ES-I3 (cell line): Measurements from ENCODE around the gene RRP1.
"Not testable (repeated sequence)": the region's sequence is repeated elsewhere in the genome, so short reads cannot be mapped to it uniquely, and the experiment has no call there.

ENCODE experiments used
- H3K36me3 ChIP-seq: 2 replicates; pipeline ENCODE4 v1.6.1; 2013; ENCODE audit warnings: mild to moderate bottlenecking, low read length, control low read depth, moderate library complexity; ENCODE audit not compliant: insufficient read depth
- H3K4me1 ChIP-seq: 2 replicates; pipeline ENCODE4 v1.6.1; 2013; ENCODE audit warnings: mild to moderate bottlenecking, control low read depth, low read length; ENCODE audit not compliant: insufficient read depth
- H3K9ac ChIP-seq: 2 replicates; pipeline ENCODE4 v1.6.1; 2013; ENCODE audit warnings: low read depth, mild to moderate bottlenecking, low read length, moderate library complexity
- H3K9me3 ChIP-seq: 2 replicates; pipeline ENCODE4 v1.6.1; 2013; ENCODE audit warnings: mild to moderate bottlenecking, low read length, moderate library complexity; ENCODE audit not compliant: control insufficient read depth, insufficient read depth

RRP1 gene

DNA sequence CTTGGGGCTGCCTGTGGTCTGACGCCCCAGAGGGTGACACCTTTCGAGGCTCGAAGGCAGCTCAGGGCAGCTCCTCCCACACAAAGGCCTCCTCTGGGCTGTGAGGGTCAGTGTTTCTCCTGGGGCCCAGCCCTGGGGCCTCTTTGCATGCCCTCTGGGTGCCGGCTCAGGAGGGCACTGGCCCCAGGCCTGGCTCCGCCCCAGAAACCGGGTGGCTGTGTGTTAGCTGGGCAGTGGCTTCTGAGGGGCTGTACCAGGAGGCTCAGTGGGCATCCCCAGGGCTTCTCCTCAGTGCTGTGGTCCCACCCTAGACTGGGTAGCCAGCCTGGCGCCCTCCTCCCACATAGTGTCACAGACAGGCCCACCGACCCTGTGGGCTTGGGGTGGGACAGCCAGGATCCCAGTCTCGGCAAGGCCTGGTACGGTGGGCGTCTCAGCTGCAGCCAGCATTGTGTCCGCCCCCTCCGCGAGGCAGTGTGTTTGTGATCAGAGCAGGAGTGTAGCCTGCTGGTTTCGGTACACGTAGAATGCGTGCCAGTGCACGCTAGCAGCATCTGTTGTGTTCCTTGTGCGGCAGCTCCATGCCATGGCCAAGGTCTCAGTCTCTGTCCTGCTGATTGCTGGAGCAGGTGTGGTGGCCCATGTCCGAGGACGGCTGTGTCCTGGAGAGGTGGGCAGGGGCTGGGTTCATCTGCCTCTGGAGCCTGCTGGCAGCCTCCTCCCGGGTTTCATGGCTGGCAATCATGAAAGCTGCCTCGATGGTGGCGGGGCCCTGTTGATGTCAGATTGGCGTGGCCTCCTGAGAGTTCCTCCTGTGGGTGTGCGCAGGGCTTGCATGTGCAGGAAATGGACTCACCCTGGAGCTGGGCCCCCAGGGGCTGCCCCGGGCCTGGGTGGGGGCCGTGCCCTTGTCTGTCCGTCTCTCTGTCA lies 28.0 kb downstream of the RRP1 start:
- no peaks in the 10 kb centered on the region; the same call in 1 of the 2 replicates for H3K9me3 ChIP-seq
- H3K36me3 ChIP-seq, result no peaks in the 10 kb centered on the region
- no peak overlapping the region for H3K9ac ChIP-seq
- H3K4me1 ChIP-seq, result peaks cover 8% of the 10 kb centered on the region; the same call in 1 of the 2 replicates

DNA sequence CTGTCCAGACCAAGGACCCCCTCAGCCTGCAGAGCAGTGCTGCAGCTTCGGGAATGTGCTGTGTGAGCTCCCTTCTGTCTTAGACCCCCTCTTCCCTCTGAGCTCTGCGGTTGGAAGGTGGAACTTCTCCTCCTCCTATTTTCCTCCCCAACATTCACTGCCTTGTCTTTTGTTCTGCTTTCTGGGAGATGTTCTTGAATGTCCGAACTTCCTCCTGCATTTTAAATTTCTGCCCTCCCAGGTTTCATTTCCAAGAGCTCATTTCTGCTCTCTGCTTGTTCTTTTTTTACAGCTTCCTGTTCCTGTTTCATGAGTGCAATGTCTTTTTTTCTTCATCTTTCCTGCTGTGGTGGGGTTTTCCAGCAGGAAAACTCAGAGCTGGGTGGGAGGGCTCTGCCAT lies 29.3 kb downstream of the RRP1 start:
- Histone ChIP-seq H3K9me3 (no peaks in the 10 kb centered on the region; the same call in 1 of the 2 replicates), H3K9ac (no peak overlapping the region), H3K36me3 (no peaks in the 10 kb centered on the region), H3K4me1 (peaks cover 8% of the 10 kb centered on the region; the same call in 1 of the 2 replicates)

DNA sequence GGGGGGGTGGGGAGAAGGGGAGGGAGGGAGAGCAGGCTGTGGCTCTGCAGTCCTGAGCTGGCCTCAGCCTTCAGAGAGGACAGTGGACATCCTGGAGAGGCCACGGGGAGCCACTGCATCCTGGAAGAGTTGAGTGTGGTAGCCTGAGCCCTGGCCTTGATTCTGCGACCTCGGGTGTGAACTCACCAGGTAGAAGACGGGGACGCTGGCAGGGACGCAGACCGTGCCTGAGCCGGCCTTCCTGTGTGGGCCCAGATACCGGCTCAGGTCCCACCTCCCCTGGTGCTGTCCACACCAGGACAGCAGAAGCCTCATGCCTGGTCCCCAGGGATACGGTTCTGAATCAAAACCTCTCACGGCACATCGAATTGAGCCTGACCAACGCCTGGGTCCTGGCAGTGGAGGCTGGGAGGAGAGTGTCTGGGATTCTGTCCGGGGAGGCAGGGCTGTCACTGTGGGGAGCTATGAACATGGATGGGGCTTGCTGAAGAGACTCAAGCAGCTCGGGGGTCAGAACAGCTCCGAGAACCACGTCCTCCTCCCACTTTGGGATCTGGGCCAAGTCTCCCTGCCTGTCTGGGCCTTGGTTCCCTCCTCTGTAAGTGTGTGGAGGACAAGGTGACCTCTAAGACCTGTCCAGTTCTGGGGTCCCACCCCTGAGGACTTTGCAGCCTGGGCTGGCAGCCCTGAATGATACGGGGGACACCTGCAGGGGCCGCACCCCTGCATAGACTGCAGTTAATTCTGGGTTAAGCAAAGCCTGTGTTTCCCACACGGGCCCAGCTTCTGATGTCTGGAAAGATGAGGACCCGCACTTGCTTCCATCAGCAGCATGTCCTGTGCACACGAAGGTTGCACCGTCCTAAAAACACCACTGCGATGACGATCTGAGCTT lies 30.4 kb downstream of the RRP1 start:
- Histone ChIP-seq H3K9me3 (no peaks in the 10 kb centered on the region; the same call in 1 of the 2 replicates), H3K9ac (no peak overlapping the region), H3K4me1 (peaks cover 2% of the 10 kb centered on the region; the same call in 1 of the 2 replicates), H3K36me3 (no peaks in the 10 kb centered on the region)

DNA sequence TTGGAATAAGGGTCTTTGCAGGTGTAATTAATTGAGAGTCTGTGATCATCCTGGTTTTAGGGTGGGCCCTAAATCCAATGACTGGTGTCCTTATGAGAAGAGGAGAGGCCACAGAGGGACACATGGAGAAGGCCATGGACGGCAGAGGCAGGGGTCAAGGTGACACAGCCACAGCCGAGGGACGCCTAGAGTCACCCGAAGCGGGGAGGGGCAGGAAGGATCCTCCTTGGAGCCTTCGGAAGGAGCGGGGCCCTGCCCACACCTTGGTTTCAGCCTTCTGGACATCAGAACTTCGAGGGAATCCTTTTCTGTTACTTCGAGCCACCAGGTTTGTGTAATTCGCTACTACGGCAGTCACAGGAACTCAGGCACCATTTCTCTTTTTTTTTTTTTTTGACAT lies 31.1 kb downstream of the RRP1 start:
- H3K9me3 ChIP-seq, result no peaks in the 10 kb centered on the region; the same call in 1 of the 2 replicates
- H3K9ac ChIP-seq, result no peak overlapping the region
- H3K4me1 ChIP-seq, result no peaks in the 10 kb centered on the region; the same call in 1 of the 2 replicates
- H3K36me3 ChIP-seq, result no peaks in the 10 kb centered on the region

DNA sequence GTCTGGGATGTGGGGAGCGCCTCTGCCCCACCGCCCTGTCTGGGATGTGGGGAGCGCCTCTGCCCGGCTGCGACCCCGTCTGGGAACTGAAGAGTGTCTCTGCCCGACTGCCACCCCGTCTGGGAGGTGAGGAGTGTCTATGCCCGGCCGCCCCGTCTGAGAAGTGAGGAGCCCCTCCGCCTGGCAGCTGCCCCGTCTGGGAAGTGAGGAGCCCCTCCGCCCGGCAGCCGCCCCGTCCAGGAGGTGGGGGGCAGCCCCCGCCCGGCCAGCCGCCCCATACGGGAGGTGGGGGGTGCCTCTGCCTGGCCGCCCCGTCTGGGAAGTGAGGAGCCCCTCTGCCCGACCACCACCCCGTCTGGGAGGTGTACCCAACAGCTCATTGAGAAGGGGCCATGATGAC lies 32.8 kb downstream of the RRP1 start:
- H3K9ac ChIP-seq, H3K4me1 ChIP-seq, H3K36me3 ChIP-seq, H3K9me3 ChIP-seq: not testable (repeated sequence)

DNA sequence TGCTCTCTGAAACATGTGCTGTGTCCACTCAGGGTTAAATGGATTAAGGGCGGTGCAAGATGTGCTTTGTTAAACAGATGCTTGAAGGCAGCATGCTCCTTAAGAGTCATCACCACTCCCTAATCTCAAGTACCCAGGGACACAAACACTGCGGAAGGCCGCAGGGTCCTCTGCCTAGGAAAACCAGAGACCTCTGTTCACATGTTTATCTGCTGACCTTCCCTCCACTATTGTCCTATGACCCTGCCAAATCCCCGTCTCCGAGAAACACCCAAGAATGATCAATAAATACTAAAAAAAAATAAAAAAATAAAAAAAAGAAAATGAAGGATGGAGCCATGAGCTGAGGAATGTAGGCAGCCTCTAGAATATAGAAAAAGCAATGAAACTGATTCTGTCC lies 33.4 kb downstream of the RRP1 start:
- not testable (repeated sequence) for H3K9me3 ChIP-seq, H3K4me1 ChIP-seq, H3K36me3 ChIP-seq, H3K9ac ChIP-seq

DNA sequence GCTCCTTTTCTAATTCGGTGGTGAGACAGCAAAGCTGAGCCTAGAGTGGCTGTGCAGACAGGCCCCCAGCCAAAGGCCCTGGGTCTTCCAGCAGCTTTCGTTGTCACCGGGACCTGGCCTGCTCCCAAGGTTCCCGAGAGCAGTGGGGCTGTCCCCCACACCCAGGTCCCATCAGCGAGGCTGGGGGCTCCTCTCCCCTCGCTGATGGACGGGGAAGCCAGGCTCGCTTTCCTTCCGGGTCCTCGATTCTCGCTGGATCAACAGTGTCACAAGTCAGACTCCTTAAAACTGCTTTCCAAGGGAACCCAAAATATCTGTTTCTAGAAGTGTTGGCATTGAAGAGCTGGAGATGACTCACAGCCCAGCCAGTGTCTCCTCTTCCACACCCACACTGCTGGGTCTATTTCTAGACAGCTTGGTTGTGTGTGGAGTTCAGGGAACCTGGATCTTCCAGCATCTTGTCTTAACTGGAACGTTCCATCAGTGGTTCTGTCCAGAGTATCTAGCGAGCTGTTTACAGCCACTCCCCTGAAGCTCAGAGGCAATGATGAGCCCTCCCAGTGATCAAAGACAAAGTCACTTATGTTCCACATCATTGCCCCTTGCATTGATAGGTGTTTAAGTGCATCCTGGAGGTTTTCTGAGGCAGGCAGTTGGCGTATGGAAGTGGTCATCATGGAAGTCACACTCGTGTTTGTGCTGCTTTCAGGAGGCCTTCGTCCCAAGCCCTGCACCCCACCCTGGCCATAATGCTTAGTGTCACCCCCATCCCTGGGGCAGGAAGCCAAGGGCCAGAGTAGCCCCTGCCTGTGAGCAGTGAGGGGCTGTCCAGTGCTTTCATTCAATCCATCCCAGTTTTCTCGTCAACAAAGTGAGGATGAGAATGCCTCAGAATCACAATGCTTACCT lies 35.2 kb downstream of the RRP1 start:
- Histone ChIP-seq H3K9me3 (no peaks in the 10 kb centered on the region), H3K36me3 (no peaks in the 10 kb centered on the region), H3K9ac (no peak overlapping the region), H3K4me1 (no peaks in the 10 kb centered on the region; the same call in 1 of the 2 replicates)

DNA sequence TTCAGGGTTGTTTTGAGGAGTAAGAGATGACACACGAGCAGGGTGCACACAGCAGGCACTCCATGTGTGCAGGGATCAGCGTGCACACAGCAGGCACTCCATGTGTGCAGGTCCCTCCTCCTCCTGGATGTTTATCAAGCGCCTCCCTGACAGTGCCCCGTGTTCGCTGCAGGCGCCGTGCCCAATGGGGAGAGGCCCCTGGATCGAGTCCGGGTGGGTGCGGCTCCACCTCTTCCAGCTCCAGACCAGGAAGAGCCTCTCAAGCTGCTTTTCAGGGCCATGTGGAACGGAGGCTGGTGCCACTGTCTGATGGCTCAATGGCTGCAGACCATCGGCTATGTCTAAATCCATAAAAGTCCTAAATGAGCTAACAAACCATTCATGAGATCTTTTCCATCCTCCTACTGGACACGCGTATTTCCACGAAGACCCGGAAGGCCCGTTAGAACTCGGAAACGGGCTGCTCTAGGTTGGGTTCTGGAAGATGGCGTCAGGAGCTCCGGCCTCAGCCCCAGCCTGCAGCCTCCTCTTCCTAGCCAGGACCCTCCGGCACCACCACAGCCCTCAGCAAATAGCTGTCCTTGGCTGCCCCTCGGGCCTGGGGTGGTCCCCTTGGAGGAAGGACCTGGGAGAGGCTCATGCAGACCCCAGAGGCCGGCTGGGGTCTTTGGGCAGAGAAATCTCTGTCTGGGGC lies 36.0 kb downstream of the RRP1 start:
- Histone ChIP-seq H3K4me1 (no peaks in the 10 kb centered on the region; the same call in 1 of the 2 replicates), H3K9me3 (no peaks in the 10 kb centered on the region), H3K36me3 (no peaks in the 10 kb centered on the region), H3K9ac (no peak overlapping the region)

DNA sequence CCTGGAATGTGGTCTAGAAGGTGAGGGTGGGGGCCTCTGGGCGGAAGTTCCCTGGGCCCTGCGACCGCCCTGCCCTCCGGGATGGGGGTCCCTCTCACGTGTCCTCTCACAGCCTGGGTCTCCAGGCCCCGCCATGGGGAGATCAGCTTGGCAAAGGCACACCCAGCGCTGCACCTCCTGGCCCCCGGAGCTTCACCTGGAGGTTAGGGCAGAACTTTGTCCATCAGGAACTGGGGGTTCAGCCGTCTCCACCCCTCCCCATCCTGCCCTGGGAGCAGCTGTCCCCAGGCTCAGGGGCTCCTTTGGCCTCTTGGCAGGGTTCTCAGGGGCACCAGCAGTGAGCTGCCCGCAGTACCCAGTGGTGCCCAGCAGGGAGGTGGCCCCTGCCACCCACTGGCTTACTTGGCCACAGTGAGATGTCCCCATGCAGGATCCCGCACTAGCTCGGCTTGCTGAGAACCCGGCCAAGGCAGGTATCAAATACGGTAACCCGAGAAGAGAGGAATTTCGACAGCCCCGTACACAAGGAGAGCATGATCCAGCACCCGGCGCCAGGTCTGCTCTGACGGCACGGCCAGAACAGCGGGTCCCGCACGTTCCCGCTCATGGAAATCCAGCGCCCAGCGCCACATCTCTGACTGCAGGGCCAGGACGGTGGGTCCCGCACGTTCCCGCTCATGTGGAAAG lies 36.7 kb downstream of the RRP1 start:
- H3K9ac ChIP-seq, result no peak overlapping the region
- H3K4me1 ChIP-seq, result no peaks in the 10 kb centered on the region; the same call in 1 of the 2 replicates

DNA sequence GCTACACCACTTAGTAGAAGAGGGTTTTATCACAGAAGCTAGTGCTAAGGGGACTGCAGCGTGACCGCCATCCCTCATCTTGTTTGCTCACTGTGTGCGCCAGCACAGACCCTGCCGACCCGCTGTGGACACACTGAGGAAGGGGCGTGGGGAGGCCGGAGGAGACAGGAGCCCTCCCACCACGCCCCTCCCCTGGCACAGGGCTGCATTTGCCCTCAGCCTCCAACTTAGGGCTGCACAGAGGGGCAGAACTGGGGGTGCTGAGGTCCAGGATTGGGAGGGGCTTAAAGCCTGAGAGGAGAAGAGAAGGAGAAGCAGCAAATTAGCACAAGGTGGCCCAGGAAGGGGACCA lies 37.2 kb downstream of the RRP1 start:
- Histone ChIP-seq H3K9me3 (no peaks in the 10 kb centered on the region), H3K9ac (no peak overlapping the region), H3K4me1 (no peaks in the 10 kb centered on the region; the same call in 1 of the 2 replicates), H3K36me3 (no peaks in the 10 kb centered on the region)

More for the DNA sequence above, 36.7 kb downstream of the RRP1 start:
- Histone ChIP-seq H3K36me3 (no peaks in the 10 kb centered on the region), H3K9me3 (no peaks in the 10 kb centered on the region)

DNA sequence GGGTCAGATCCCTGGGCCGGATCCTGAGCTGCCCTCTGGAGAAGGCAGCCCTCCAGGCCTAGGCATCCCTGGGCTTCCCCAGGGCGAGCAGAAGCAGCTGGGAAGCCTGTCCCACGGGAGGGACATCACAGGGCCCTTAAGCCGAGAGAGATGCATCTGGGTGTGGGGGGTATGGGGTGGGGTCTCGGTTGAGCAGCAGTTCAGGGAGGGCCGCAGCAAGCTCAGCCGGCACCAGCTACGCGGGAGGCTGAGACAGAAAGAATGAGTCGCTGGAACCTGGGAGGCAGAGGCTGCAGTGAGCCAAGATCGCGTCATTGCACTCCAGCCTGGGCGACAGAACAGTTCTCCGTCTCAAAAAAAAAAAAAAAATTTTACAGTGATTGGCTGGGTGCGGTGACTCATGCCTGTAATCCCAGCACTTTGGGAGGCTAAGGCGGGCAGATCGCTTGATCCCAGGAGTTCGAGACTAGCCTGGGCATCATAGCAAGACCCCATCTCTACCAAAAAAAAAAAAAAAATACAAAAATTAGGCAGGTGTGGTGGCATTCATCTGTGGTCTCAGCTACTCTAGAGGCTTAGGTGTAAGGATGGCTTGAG lies 37.7 kb downstream of the RRP1 start:
- no peaks in the 10 kb centered on the region for H3K9me3 ChIP-seq
- no peaks in the 10 kb centered on the region; the same call in 1 of the 2 replicates for H3K4me1 ChIP-seq
- H3K36me3 ChIP-seq, result no peaks in the 10 kb centered on the region
- H3K9ac ChIP-seq, result no peak overlapping the region

DNA sequence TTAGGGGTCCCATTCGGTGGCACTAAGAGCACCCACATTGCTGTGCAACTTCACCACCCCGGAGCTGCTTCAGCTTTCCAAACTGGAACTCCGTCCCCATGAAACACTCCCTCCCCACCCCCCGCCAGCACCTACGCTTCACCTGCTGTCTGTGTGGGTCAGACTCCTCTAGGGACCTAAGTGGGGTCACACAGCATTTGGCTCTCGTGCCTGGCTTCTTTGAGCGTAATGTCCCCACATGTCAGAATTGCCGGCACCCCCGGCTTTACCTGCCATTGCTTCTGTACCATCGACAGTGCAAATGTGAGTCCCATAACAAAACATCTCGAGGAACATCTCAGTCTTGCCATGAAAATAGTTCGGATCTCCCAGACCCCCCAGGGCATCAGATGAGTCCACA lies 39.8 kb downstream of the RRP1 start:
- no peaks in the 10 kb centered on the region for H3K36me3 ChIP-seq
- H3K9me3 ChIP-seq, result no peaks in the 10 kb centered on the region
- no peaks in the 10 kb centered on the region; the same call in 1 of the 2 replicates for H3K4me1 ChIP-seq
- H3K9ac ChIP-seq, result no peak overlapping the region
